GM12875 (cell line): ENCODE results near the gene EPHX1.

Experiments
- H3K4me3 ChIP-seq: one replicate; pipeline ENCODE4 v1.5.1; 2011; ENCODE audit warnings: low read depth, low read length, control low read depth
- TF ChIP-seq, protein P1 (sequence below): IDR thresholded peaks from 2 replicates; pipeline ENCODE4 v1.5.1; 2011; ENCODE audit warnings: low read depth, mild to moderate bottlenecking, control low read depth, inconsistent platforms, low read length, moderate library complexity, borderline replicate concordance; ENCODE audit not compliant: insufficient read depth

EPHX1 gene

DNA sequence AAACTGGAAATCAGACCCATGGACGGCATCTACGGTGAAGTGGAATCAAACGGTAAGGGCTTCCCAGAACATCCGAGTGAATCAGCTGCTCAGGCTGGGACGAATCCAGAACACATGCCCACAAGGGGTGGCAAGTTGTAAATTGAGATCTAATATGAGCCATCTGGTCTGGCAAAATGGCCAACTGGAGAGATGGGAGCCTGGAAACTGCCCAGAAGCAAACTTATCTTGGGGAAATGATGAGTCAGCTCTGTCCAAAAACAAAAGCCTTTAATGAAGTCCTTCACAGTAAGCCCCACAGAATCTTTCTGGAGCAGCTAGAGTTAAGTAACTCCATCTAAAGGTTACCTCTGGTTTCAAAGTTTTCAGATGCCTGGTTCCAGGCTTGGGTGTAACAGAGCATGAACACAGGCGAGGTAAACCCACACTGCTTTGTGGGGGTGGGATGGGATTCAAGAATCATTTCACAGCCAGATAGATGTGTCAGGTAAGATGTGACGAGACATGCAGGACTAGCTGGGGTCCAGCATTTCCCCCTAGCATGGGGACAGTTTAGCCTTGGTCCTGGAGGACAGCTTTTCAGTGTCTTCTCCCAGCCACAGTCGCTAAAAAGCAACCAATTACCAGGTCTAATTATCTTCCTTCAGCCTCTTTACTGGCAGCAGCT, 42.8 kb upstream of the EPHX1 start:
- TF ChIP-seq, protein P1, sequence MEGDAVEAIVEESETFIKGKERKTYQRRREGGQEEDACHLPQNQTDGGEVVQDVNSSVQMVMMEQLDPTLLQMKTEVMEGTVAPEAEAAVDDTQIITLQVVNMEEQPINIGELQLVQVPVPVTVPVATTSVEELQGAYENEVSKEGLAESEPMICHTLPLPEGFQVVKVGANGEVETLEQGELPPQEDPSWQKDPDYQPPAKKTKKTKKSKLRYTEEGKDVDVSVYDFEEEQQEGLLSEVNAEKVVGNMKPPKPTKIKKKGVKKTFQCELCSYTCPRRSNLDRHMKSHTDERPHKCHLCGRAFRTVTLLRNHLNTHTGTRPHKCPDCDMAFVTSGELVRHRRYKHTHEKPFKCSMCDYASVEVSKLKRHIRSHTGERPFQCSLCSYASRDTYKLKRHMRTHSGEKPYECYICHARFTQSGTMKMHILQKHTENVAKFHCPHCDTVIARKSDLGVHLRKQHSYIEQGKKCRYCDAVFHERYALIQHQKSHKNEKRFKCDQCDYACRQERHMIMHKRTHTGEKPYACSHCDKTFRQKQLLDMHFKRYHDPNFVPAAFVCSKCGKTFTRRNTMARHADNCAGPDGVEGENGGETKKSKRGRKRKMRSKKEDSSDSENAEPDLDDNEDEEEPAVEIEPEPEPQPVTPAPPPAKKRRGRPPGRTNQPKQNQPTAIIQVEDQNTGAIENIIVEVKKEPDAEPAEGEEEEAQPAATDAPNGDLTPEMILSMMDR = no peak
- no peak overlapping the region for H3K4me3 ChIP-seq

DNA sequence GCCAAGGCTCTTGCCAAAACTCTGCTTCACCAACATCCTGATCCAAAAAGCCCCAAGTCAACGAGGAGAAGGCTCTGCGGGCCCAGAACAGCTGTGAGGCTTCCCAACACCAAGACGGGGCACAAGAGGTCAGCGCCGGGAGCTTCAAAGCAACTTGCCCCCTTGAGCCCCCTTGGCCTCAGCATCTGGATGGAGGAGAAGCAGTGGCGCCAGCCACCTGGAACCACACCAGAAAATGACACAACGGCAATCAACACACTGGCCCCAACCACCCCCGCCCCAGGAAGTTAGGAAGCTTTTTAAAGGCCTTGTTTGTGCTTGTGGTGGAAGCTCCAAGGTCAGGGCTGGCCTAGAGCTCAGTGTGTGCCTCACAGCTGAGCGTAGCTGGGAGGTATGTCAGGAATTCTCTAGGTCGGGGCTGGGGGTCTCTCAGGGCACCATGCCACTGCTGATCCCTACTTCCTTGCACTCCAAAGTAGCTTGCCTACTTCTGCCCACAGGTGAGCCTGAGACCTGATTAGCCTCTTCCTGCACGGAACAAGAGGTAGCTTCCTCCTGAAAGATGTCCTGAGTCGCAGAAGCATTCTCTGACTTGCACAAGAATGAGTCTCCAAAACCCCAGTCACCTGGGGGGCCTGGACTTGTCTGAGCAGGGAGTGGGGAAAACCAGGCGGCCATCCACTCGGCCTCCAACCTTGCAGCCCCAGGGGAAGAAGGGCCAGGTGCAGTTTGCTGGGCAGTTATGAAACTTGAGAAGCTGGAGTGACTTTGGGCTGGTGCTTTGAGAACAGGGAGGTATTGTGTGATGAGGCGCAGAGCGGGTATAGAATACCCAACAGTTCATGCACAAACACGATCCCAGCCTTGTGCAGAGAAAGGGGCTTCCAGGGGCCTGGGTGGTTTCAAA, 42.0 kb upstream of the EPHX1 start:
- H3K4me3 ChIP-seq = no peak overlapping the region
- TF ChIP-seq, protein P1 = no peak

DNA sequence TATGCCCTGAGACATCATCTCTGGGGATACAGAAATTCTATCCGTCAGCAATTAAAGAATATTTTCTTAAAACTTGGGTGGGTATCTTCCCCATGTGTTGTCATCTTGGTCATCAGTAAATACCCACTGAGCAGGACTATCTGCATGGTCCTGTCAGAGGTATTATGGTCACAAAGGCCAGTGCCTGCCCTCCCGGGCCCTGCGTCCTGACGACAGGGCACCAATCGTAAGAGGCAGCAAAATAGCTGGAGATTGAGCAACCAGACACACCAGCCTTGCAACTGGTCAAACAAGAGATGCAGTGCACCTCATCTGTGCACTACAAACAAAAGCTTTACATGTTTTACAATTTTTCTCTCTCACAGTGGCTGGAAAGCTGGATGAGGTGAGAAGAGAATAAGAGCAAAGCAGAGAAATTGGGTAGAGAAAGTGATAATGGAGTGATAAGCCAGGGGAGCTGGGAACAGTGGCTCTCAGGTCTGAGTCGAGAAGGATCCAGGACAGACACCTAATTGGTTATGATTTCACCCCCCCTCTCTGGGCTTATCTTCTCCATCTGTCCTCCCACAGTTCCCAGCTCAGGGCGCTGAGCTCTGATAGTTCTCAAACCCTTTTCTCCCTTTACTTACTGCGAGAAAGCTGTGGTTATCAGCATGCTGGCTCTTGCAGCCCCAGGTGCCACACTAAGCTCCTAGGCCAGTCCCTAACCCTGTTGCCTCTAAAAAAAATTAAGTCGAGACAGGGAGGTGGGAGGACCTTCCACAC, 41.1 kb upstream of the EPHX1 start:
- TF ChIP-seq, protein P1 = no peak
- H3K4me3 ChIP-seq = no peak overlapping the region

DNA sequence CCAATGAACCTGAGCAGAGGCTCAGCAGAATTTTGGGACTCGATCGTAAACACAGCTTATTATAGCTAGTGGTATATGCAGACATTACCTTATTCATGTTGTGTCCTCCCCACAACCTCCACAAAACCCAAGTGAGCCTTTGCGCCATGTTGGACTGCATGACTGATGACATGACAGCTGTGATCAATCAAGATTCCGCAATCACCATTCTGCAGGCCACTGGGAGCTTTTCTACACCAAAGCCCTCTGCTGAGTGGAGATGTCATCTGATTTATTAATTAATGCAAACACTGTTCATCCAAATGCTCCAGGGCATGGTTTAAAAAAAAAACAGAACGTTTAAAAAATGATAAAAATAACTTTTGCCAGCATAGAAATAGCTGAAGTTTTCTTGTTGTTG, 40.2 kb upstream of the EPHX1 start:
- H3K4me3 ChIP-seq = no peak overlapping the region
- TF ChIP-seq, protein P1 = no peak

DNA sequence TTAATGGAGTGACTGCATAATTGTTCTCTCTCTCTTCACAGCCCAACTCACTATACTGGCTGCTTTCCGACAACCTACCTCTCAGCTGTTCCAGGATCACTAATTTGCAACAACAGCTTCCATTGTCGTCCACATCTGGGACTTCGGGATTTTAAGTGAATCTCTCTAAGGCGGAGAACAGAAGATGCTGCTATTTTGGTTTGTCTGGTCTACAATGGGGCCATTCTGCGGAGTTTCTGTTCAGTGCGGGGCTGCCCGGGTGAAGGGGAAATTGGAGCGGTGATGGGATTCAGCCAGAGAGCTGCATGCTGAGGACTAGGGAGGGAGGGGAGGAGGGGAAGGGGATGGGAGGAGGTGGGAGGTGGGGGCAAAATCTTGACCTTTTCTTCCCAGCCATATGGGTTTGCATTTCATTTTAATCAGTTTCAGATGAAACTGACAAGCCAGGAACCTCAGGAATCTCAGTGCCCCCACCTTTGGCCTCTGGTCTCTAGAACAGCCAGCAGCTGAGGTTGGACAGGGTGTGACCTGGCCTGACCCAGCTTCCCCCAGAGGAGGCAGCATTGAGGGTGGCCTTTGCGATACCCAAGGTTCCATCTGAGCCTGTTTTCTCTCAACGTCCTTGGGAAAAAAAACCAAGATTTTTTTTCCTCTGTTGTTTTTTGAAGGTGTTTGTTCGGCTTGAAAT, 39.2 kb upstream of the EPHX1 start:
- H3K4me3 ChIP-seq = no peak overlapping the region

DNA sequence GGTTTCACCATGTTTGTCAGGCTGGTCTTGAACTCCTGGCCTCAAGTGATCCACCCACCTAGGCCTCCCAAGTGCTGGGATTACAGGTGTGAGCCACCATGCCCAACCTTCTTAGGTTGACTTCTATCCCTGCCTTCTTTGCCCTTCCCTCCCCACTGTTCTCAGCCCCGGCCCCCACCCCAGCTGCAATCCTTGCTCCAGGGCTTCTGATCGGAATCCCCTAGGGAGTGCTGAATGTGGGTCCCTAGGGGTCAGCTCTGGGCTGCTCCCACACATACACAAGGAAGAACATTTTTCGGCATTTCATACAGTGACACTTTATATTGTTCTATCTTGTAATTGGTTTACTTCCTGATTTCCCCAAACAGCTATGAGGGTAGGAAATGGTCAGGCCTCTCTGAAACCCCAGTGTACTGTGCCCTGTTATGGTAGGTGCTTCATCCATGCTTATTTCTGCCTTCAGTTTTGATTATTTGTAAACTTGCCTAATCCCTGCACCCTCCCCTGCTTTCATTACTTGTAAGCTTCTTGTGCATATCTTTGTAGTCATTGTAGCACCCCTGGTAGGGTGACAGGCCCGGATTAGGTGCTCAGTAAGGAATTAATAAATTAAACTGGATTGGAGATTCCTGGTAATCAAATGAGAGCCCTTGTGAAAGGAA, 38.1 kb upstream of the EPHX1 start:
- H3K4me3 ChIP-seq = no peak overlapping the region
- TF ChIP-seq, protein P1 = no peak

More for the DNA sequence above, 39.2 kb upstream of the EPHX1 start:
- TF ChIP-seq, protein P1 = no peak
